CD14-positive monocyte (primary cell): ENCODE data around the gene SULT1C2. TPM values are rescaled to one million over a fixed set of nuclear protein-coding genes. Genes with fewer than 3 reads are reported as not detected.

Experiments used
- DNase-seq, 3 donors: peaks; one replicate each; pipeline ENCODE4 v3.0.0-alpha.2; 2011 to 2022
- H2AFZ ChIP-seq: 2 replicates; pipeline ENCODE4 v1.6.0; 2012; ENCODE audit warnings: mild to moderate bottlenecking, low read depth, low read length, inconsistent platforms; ENCODE audit not compliant: insufficient read depth, poor library complexity, severe bottlenecking
- H3K27ac ChIP-seq, 2 donors: 1 replicate in 1 of 2; 2 replicates in 1 of 2; pipeline ENCODE4 v1.5.1; 2012 to 2013; ENCODE audit warnings: low read length in 2 of 2, control low read depth in 1 of 2, inconsistent platforms in 1 of 2, low read depth in 1 of 2, mild to moderate bottlenecking in 1 of 2
- H3K27me3 ChIP-seq, 2 donors: one replicate each; pipeline versions ENCODE4 v1.6.0 to v1.6.1; 2011 to 2013; ENCODE audit warnings: low read length in 2 of 2; ENCODE audit not compliant: control insufficient read depth in 2 of 2, insufficient read depth in 2 of 2
- H3K36me3 ChIP-seq, 2 donors: replicated peaks in 1 of 2; 1 replicate in 1 of 2; 2 replicates in 1 of 2; pipeline versions ENCODE4 v1.5.1 to v1.6.1; 2012 to 2013; ENCODE audit warnings: low read length in 2 of 2, control low read depth in 1 of 2, inconsistent platforms in 1 of 2, mild to moderate bottlenecking in 1 of 2; ENCODE audit not compliant: insufficient read depth in 2 of 2, control insufficient read depth in 1 of 2
- H3K4me1 ChIP-seq, 2 donors: 1 replicate in 1 of 2; 2 replicates in 1 of 2; pipeline versions ENCODE4 v1.5.1 to v1.6.1; 2012 to 2013; ENCODE audit warnings: low read length in 2 of 2, control low read depth in 1 of 2, inconsistent platforms in 1 of 2, mild to moderate bottlenecking in 1 of 2, moderate library complexity in 1 of 2; ENCODE audit not compliant: insufficient read depth in 2 of 2, control insufficient read depth in 1 of 2
- H3K4me2 ChIP-seq: replicated peaks from 2 replicates; pipeline ENCODE3; 2012; ENCODE audit warnings: low read length, moderate library complexity, mild to moderate bottlenecking; ENCODE audit not compliant: poor library complexity, severe bottlenecking; ENCODE audit errors: extremely low read depth
- H3K4me3 ChIP-seq, 3 experiments: fragments of 200-600 bp in 1 of 3; sonication (generic) in 1 of 3; replicated peaks in 1 of 3; 1 replicate in 2 of 3; 2 replicates in 1 of 3; pipeline ENCODE4 v1.5.1; 2011 to 2013; ENCODE audit warnings: low read length in 3 of 3, mild to moderate bottlenecking in 3 of 3, control low read depth in 2 of 3, low read depth in 2 of 3, inconsistent platforms in 1 of 3, moderate library complexity in 1 of 3
- H3K79me2 ChIP-seq: 2 replicates; pipeline ENCODE4 v1.6.0; 2012; ENCODE audit warnings: mild to moderate bottlenecking, control low read depth, inconsistent platforms, low read length, moderate library complexity; ENCODE audit not compliant: insufficient read depth
- H3K9ac ChIP-seq: 2 replicates; pipeline ENCODE4 v1.6.0; 2017; ENCODE audit warnings: low read length, mild to moderate bottlenecking; ENCODE audit not compliant: insufficient read depth, poor library complexity, severe bottlenecking
- H3K9me3 ChIP-seq, 2 donors: replicated peaks in 1 of 2; 1 replicate in 1 of 2; 2 replicates in 1 of 2; pipeline versions ENCODE4 v1.5.1 to v1.6.1; 2012 to 2013; ENCODE audit warnings: low read length in 2 of 2, control low read depth in 1 of 2; ENCODE audit not compliant: control insufficient read depth in 1 of 2, insufficient read depth in 1 of 2
- H4K20me1 ChIP-seq: 2 replicates; pipeline ENCODE4 v1.6.0; 2012; ENCODE audit warnings: mild to moderate bottlenecking, low read length, control low read depth, moderate library complexity; ENCODE audit not compliant: insufficient read depth
- H3K27ac Mint-ChIP-seq, 7 donors: one replicate each; pipeline ENCODE4 v1.8.0; 2020; ENCODE audit warnings: mild to moderate bottlenecking in 7 of 7, mixed read lengths in 7 of 7, moderate library complexity in 6 of 7, inconsistent platforms in 2 of 7
- H3K27me3 Mint-ChIP-seq, 3 donors: one replicate each; pipeline ENCODE4 v1.8.0; 2021 to 2022; ENCODE audit warnings: low read depth in 3 of 3, mild to moderate bottlenecking in 3 of 3, mixed read lengths in 3 of 3, moderate library complexity in 3 of 3, inconsistent platforms in 1 of 3
- H3K36me3 Mint-ChIP-seq, 2 donors: one replicate each; pipeline ENCODE4 v1.8.0; 2020; ENCODE audit warnings: mixed read lengths in 2 of 2, inconsistent platforms in 1 of 2, mild to moderate bottlenecking in 1 of 2
- H3K4me1 Mint-ChIP-seq: one replicate; pipeline ENCODE4 v1.8.0; 2020; ENCODE audit warnings: mild to moderate bottlenecking, mixed read lengths
- H3K4me3 Mint-ChIP-seq, 2 donors: one replicate each; pipeline ENCODE4 v1.8.0; 2020; ENCODE audit warnings: mild to moderate bottlenecking in 2 of 2, mixed read lengths in 2 of 2, moderate library complexity in 1 of 2
- H3K9me3 Mint-ChIP-seq, 7 donors: one replicate each; pipeline ENCODE4 v1.8.0; 2020 to 2022; ENCODE audit warnings: mixed read lengths in 7 of 7, mild to moderate bottlenecking in 6 of 7, moderate library complexity in 6 of 7, inconsistent platforms in 2 of 7
- CTCF ChIP-seq: fragments of 200-600 bp; IDR thresholded peaks from one replicate; pipeline ENCODE4 v1.8.0; 2022; ENCODE audit warnings: antibody characterized with exemption, mild to moderate bottlenecking
- WGBS: methylation state at CpG from one replicate; pipeline ENCODE4 v1.1.5; 2013; ENCODE audit warnings: missing lambda C conversion rate; ENCODE audit not compliant: insufficient coverage; 5-methylcytosine and 5-hydroxymethylcytosine counted together
- intact Hi-C, 2 donors: fragments of 100-400 bp; cut with micrococcal nuclease; formaldehyde crosslinking; loops; one replicate each; pipeline versions ENCODE4 v1.15.0 to v1.15.1; 2023
- polyA plus RNA-seq, 3 donors: library from polyadenylated mRNA; depleted of rRNA in 1 of 3; unstranded in 2 of 3; stranded (reverse) in 1 of 3; fragments of 300-500 nt in 2 of 3; fragments of >200 nt in 1 of 3; fragmentation: Illumina TruSeq in 2 of 3; gene quantifications; 1 replicate in 2 of 3; 2 replicates in 1 of 3; pipeline ENCODE4 v1.2.3, GENCODE V29; 2012 to 2021

SULT1C2 gene
- polyA plus RNA-seq, 3 donors = not detected

GRCh38 chr2:108268001-108268400, 20.7 kb upstream of the SULT1C2 start:
- TF ChIP-seq CTCF = no peak
- H3K27me3 Mint-ChIP-seq = peaks cover 0 to 2% (median 0%) of the 10 kb centered on the region in 3 donors

GRCh38 chr2:108270346-108270745, 18.3 kb upstream of the SULT1C2 start:
- Histone ChIP-seq H4K20me1 (no peaks in the 10 kb centered on the region), H3K4me2 (no peak overlapping the region)
- H3K4me3 Mint-ChIP-seq = no peak overlapping the region

More at GRCh38 chr2:108268001-108268400, 20.7 kb upstream of the SULT1C2 start:
- H3K36me3 Mint-ChIP-seq = no peaks in the 10 kb centered on the region
- Histone ChIP-seq H2AFZ (no peak overlapping the region), H3K4me1 (no peaks in the 10 kb centered on the region), H3K27ac (no peak overlapping the region), H3K9ac (no peak overlapping the region), H3K4me2 (no peak overlapping the region), H3K36me3 (no peaks in the 10 kb centered on the region), H3K27me3 (no peaks in the 10 kb centered on the region), H4K20me1 (no peaks in the 10 kb centered on the region), H3K79me2 (no peaks in the 10 kb centered on the region), H3K4me3 (no peak overlapping the region), H3K9me3 (no peaks in the 10 kb centered on the region)
- peaks cover 0 to 1% (median 0%) of the 10 kb centered on the region in 7 donors for H3K9me3 Mint-ChIP-seq
- H3K4me1 Mint-ChIP-seq = peaks cover 11% of the 10 kb centered on the region
- 40% methylated on average over 1 of the region's 4 CpGs for WGBS
- H3K4me3 Mint-ChIP-seq = no peak overlapping the region
- intact Hi-C loops = no loop called here
- H3K27ac Mint-ChIP-seq = peak overlapping the region in 1 of 7 donors; percentile 5
- DNase-seq = peak in 1 of 3 donors; percentile 39

More at GRCh38 chr2:108270346-108270745, 18.3 kb upstream of the SULT1C2 start:
- no peak for TF ChIP-seq CTCF
- Histone ChIP-seq H3K27me3 (no peaks in the 10 kb centered on the region), H3K4me3 (no peak overlapping the region), H3K27ac (no peak overlapping the region), H3K36me3 (no peaks in the 10 kb centered on the region), H3K4me1 (no peaks in the 10 kb centered on the region), H2AFZ (no peak overlapping the region), H3K79me2 (no peaks in the 10 kb centered on the region), H3K9me3 (no peaks in the 10 kb centered on the region), H3K9ac (no peak overlapping the region)
- intact Hi-C loops = no loop called here
- no peak for DNase-seq
- H3K27me3 Mint-ChIP-seq = peaks cover 0 to 2% (median 0%) of the 10 kb centered on the region in 3 donors
- no peaks in the 10 kb centered on the region for H3K36me3 Mint-ChIP-seq
- H3K4me1 Mint-ChIP-seq = peaks cover 11% of the 10 kb centered on the region
- no peak overlapping the region for H3K27ac Mint-ChIP-seq
- WGBS = 93% methylated on average over 3 of the region's 3 CpGs
- no peaks in the 10 kb centered on the region for H3K9me3 Mint-ChIP-seq
